Measurements from ENCODE around the gene SERINC4. TPM values are rescaled to one million over a fixed set of nuclear protein-coding genes. Genes with fewer than 3 reads are reported as not detected.
A peak's percentile ranks its signal among the peaks of the same experiment; 100 is the strongest.

SERINC4 gene
- total and polyA plus RNA-seq, 9 of the 15 experiments (the other 6 are each of a cell fraction or from before 2014, with no cell fraction given): 0.14 to 0.86 (median 0.18) TPM; not detected in 2

DNA sequence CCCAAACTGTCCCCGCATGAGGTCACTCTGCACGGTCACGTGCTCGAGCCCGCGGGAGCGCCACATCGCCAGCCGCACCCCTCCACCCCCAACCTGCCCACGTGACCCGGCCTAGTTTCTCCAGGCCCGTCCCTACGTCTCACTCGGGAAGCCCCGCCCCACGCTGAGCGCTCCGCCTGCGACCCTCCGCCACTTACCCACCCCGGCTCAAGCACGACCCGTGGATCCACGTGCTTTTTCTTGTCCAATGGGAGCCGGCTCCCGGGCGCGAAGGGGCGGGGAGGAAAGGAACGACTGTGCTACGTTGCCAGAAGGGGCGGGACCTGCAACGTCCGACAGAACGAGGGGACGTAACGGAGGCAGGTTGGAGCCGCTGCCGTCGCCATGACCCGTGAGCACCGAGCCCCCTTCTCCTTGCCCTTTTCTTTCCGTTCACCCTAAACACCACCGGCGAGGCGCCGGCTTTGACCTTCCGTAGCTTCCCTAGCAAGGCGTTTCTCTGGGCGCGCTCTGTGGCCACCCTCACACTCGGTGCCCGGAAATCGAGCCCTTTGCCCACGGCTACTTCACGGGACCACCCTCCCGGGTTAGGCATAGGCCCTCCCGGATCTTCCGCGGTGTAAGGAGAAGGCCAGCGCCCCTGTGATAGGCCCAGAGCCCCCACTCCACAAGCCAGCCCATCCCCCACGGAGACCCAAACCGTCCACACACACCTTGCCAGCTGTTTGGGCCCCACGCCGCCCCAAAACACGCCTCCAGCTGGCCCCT lies 7.8 kb downstream of the SERINC4 start, which contains the start of gene SERF2 (continued):
- TF ChIP-seq TOE1 (IDR thresholded peaks at IDR 0.05; ENCODE audit: borderline replicate concordance) (peak; percentile 99), TOE1 (CRISPR knock-in tag; IDR thresholded peaks at IDR 0.05; ENCODE audit: borderline replicate concordance, low read depth) (no peak), CREB1 (IDR thresholded peaks at IDR 0.05) (peak; percentile 77), CREB1 (CRISPR knock-in tag; IDR thresholded peaks at IDR 0.05) (peak; percentile 81), ZNF316 (IDR thresholded peaks at IDR 0.05) (peak; percentile 14; the same call in 1 of the 2 replicates), ARID1B (IDR thresholded peaks at IDR 0.05) (peak; percentile 45; the same call in 1 of the 2 replicates), CBX5 (IDR thresholded peaks at IDR 0.05; ENCODE audit: borderline replicate concordance, low read depth) (no peak), L3MBTL2 (IDR thresholded peaks at IDR 0.05) (peak; percentile 95), TAF7 (tag; IDR thresholded peaks at IDR 0.05) (peak; percentile 60; the same call in 1 of the 2 replicates), BRD4 (IDR thresholded peaks at IDR 0.05) (peak; percentile 88; the same call in 1 of the 2 replicates), CBX1 (IDR thresholded peaks at IDR 0.05; ENCODE audit: low read depth) (peak; percentile 45), SOX6 (IDR thresholded peaks at IDR 0.05) (0 out of 2 replicates have a peak, but pooled peaks have one; percentile 38), DIDO1 (tag; IDR thresholded peaks at IDR 0.05; ENCODE audit: low read depth) (no peak)
- TF ChIP-seq, protein P1, sequence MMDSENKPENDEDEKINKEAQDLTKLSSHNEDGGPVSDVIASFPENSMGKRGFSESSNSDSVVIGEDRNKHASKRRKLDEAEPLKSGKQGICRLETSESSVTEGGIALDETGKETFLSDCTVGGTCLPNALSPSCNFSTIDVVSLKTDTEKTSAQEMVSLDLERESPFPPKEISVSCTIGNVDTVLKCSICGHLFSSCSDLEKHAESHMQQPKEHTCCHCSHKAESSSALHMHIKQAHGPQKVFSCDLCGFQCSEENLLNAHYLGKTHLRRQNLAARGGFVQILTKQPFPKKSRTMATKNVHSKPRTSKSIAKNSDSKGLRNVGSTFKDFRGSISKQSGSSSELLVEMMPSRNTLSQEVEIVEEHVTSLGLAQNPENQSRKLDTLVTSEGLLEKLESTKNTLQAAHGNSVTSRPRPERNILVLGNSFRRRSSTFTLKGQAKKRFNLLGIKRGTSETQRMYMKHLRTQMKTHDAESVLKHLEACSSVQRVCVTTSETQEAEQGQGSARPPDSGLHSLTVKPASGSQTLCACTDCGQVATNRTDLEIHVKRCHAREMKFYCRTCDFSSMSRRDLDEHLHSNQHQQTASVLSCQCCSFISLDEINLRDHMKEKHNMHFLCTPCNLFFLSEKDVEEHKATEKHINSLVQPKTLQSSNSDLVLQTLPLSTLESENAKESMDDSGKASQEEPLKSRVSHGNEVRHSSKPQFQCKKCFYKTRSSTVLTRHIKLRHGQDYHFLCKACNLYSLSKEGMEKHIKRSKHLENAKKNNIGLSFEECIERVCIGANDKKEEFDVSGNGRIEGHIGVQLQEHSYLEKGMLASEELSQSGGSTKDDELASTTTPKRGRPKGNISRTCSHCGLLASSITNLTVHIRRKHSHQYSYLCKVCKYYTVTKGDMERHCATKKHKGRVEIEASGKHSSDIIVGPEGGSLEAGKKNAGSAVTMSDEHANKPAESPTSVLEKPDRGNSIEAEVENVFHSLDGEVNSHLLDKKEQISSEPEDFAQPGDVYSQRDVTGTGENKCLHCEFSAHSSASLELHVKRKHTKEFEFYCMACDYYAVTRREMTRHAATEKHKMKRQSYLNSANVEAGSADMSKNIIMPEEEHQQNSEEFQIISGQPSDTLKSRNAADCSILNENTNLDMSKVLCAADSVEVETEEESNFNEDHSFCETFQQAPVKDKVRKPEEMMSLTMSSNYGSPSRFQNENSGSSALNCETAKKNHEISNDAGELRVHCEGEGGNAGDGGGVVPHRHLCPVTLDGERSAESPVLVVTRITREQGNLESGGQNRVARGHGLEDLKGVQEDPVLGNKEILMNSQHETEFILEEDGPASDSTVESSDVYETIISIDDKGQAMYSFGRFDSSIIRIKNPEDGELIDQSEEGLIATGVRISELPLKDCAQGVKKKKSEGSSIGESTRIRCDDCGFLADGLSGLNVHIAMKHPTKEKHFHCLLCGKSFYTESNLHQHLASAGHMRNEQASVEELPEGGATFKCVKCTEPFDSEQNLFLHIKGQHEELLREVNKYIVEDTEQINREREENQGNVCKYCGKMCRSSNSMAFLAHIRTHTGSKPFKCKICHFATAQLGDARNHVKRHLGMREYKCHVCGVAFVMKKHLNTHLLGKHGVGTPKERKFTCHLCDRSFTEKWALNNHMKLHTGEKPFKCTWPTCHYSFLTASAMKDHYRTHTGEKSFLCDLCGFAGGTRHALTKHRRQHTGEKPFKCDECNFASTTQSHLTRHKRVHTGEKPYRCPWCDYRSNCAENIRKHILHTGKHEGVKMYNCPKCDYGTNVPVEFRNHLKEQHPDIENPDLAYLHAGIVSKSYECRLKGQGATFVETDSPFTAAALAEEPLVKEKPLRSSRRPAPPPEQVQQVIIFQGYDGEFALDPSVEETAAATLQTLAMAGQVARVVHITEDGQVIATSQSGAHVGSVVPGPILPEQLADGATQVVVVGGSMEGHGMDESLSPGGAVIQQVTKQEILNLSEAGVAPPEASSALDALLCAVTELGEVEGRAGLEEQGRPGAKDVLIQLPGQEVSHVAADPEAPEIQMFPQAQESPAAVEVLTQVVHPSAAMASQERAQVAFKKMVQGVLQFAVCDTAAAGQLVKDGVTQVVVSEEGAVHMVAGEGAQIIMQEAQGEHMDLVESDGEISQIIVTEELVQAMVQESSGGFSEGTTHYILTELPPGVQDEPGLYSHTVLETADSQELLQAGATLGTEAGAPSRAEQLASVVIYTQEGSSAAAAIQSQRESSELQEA (IDR thresholded peaks at IDR 0.05; ENCODE audit: low read depth): 0 out of 2 replicates have a peak, but pooled peaks have one; percentile 39
- TF ChIP-seq, protein P2, sequence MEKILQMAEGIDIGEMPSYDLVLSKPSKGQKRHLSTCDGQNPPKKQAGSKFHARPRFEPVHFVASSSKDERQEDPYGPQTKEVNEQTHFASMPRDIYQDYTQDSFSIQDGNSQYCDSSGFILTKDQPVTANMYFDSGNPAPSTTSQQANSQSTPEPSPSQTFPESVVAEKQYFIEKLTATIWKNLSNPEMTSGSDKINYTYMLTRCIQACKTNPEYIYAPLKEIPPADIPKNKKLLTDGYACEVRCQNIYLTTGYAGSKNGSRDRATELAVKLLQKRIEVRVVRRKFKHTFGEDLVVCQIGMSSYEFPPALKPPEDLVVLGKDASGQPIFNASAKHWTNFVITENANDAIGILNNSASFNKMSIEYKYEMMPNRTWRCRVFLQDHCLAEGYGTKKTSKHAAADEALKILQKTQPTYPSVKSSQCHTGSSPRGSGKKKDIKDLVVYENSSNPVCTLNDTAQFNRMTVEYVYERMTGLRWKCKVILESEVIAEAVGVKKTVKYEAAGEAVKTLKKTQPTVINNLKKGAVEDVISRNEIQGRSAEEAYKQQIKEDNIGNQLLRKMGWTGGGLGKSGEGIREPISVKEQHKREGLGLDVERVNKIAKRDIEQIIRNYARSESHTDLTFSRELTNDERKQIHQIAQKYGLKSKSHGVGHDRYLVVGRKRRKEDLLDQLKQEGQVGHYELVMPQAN (IDR thresholded peaks at IDR 0.05; ENCODE audit: borderline replicate concordance): peak; percentile 83
- TF ChIP-seq, protein P3, sequence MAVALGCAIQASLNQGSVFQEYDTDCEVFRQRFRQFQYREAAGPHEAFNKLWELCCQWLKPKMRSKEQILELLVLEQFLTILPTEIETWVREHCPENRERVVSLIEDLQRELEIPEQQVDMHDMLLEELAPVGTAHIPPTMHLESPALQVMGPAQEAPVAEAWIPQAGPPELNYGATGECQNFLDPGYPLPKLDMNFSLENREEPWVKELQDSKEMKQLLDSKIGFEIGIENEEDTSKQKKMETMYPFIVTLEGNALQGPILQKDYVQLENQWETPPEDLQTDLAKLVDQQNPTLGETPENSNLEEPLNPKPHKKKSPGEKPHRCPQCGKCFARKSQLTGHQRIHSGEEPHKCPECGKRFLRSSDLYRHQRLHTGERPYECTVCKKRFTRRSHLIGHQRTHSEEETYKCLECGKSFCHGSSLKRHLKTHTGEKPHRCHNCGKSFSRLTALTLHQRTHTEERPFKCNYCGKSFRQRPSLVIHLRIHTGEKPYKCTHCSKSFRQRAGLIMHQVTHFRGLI (CRISPR knock-in tag; IDR thresholded peaks at IDR 0.05): no peak
